Caco-2 (cell line): ENCODE results near the gene CRISPLD2. TPM values are rescaled to one million over a fixed set of nuclear protein-coding genes. Genes with fewer than 3 reads are reported as not detected.

ENCODE experiments used
- BruUV-seq: library from RNA; stranded (reverse); fragments of 400-500 nt; replicated peaks from 2 replicates; lab custom pipeline; 2021; lab: Mats Ljungman, UMichigan
- CTCF ChIA-PET: fragments of 300-600 bp; sonication (Branson Sonifier 250); formaldehyde crosslinking; loops from one replicate; lab custom pipeline; 2022; ENCODE audit warnings: antibody characterized with exemption; lab: Charles Lee
- POLR2A ChIA-PET: fragments of 300-600 bp; sonication (Branson Sonifier 250); formaldehyde crosslinking; loops from one replicate; lab custom pipeline; 2022; ENCODE audit warnings: antibody characterized with exemption; lab: Charles Lee
- DNase-seq, 2 experiments: peaks; one replicate each; pipeline versions ENCODE4 v3.0.0 to v3.0.0-alpha.2; 2020 to 2022
- H3K27me3 ChIP-seq: replicated peaks from 2 replicates; pipeline ENCODE4 v1.6.0; 2011; ENCODE audit warnings: low read length; ENCODE audit not compliant: control insufficient read depth, insufficient read depth
- H3K36me3 ChIP-seq: 2 replicates; pipeline ENCODE4 v1.5.1; 2011; ENCODE audit warnings: low read length; ENCODE audit not compliant: control insufficient read depth, insufficient read depth
- H3K4me1 ChIP-seq: fragments of 250-450 bp; sonication (Bioruptor Pico); 2 replicates; pipeline ENCODE4 v1.5.1; 2020; ENCODE audit warnings: mild to moderate bottlenecking
- H3K4me3 ChIP-seq: 2 replicates; pipeline ENCODE4 v1.5.1; 2011; ENCODE audit warnings: low read depth, mild to moderate bottlenecking, control low read depth, low read length
- H3K9me3 ChIP-seq: fragments of 250-450 bp; sonication (Bioruptor Pico); 2 replicates; pipeline ENCODE4 v1.5.1; 2020; ENCODE audit warnings: mild to moderate bottlenecking, moderate library complexity
- H3K27ac Mint-ChIP-seq: one replicate; pipeline ENCODE4 v1.8.0; 2022; ENCODE audit warnings: mixed read lengths; ENCODE audit not compliant: unreplicated experiment
- H3K27me3 Mint-ChIP-seq: one replicate; pipeline ENCODE4 v1.8.0; 2022; ENCODE audit warnings: mixed read lengths; ENCODE audit not compliant: insufficient read depth, unreplicated experiment
- H3K36me3 Mint-ChIP-seq: one replicate; pipeline ENCODE4 v1.8.0; 2022; ENCODE audit warnings: mild to moderate bottlenecking, mixed read lengths; ENCODE audit not compliant: insufficient read depth, unreplicated experiment
- H3K4me1 Mint-ChIP-seq: one replicate; pipeline ENCODE4 v1.8.0; 2022; ENCODE audit warnings: low read depth, mixed read lengths; ENCODE audit not compliant: unreplicated experiment
- H3K4me3 Mint-ChIP-seq: one replicate; pipeline ENCODE4 v1.8.0; 2022; ENCODE audit warnings: mild to moderate bottlenecking, moderate library complexity, mixed read lengths; ENCODE audit not compliant: unreplicated experiment
- H3K9me3 Mint-ChIP-seq: one replicate; pipeline ENCODE4 v1.8.0; 2022; ENCODE audit warnings: mixed read lengths; ENCODE audit not compliant: unreplicated experiment
- intact Hi-C: fragments of 100-400 bp; cut with micrococcal nuclease; formaldehyde crosslinking; loops from one replicate; pipeline ENCODE4 v1.10.0; 2022; ENCODE audit not compliant: unreplicated experiment
- total RNA-seq: library from RNA; stranded (reverse); gene quantifications from 2 replicates; pipeline ENCODE4 v1.2.3, GENCODE V29; 2022
- TF ChIP-seq, protein P1 (sequence below), 2 experiments: fragments of 200-600 bp in 1 of 2; IDR thresholded peaks; 1 replicate in 1 of 2; 2 replicates in 1 of 2; pipeline versions ENCODE4 v1.5.1 to v1.8.0; 2011 to 2022; ENCODE audit warnings: antibody characterized with exemption in 1 of 2, control low read depth in 1 of 2, inconsistent platforms in 1 of 2, low read depth in 1 of 2, low read length in 1 of 2, mild to moderate bottlenecking in 1 of 2, moderate library complexity in 1 of 2; ENCODE audit not compliant: insufficient read depth in 1 of 2, severe bottlenecking in 1 of 2, unreplicated experiment in 1 of 2

The CRISPLD2 gene
- total RNA-seq, 1 experiment from 2014 or later: 4.0 TPM

DNA sequence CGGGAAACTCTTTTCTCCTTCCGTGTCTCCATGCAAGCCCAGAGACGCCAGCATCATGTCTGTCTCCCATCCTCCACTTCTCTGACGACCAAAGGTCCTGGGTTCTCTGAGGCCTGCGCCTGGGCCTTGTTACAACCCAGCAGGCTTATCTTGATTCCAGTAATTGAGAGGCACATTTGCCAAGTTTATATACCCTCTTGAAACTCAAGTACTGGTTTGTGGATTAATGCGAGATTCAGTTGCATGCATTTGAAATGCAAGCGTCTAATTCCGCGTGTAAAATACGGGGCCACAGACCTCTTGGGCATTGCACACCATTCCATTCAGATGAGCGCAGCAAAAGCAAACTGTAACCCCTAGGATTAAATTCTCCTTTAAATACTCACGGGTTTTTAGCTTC is 28.7 kb upstream of the CRISPLD2 start:
- intact Hi-C loops: no loop called here
- H3K9me3 ChIP-seq: no peaks in the 10 kb centered on the region
- BruUV-seq: no TSS peak
- ChIA-PET POLR2A (no interaction called here), CTCF (no interaction called here)
- H3K4me1 ChIP-seq: no peaks in the 10 kb centered on the region
- DNase-seq: no peak
- no peaks in the 10 kb centered on the region for H3K4me1 Mint-ChIP-seq
- H3K4me3 ChIP-seq: no peak overlapping the region
- TF ChIP-seq, protein P1, sequence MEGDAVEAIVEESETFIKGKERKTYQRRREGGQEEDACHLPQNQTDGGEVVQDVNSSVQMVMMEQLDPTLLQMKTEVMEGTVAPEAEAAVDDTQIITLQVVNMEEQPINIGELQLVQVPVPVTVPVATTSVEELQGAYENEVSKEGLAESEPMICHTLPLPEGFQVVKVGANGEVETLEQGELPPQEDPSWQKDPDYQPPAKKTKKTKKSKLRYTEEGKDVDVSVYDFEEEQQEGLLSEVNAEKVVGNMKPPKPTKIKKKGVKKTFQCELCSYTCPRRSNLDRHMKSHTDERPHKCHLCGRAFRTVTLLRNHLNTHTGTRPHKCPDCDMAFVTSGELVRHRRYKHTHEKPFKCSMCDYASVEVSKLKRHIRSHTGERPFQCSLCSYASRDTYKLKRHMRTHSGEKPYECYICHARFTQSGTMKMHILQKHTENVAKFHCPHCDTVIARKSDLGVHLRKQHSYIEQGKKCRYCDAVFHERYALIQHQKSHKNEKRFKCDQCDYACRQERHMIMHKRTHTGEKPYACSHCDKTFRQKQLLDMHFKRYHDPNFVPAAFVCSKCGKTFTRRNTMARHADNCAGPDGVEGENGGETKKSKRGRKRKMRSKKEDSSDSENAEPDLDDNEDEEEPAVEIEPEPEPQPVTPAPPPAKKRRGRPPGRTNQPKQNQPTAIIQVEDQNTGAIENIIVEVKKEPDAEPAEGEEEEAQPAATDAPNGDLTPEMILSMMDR (IDR thresholded peaks at IDR 0.05; ENCODE audit: insufficient read depth in 1 of 2, low read depth in 1 of 2, low read length in 1 of 2, severe bottlenecking in 1 of 2, unreplicated experiment in 1 of 2): no peak
- H3K36me3 Mint-ChIP-seq: no peaks in the 10 kb centered on the region
- H3K27me3 Mint-ChIP-seq: no peaks in the 10 kb centered on the region
- H3K4me3 Mint-ChIP-seq: no peak overlapping the region
- H3K9me3 Mint-ChIP-seq: no peaks in the 10 kb centered on the region
- no peaks in the 10 kb centered on the region for H3K27me3 ChIP-seq
- H3K27ac Mint-ChIP-seq: no peak overlapping the region
- no peaks in the 10 kb centered on the region for H3K36me3 ChIP-seq

DNA sequence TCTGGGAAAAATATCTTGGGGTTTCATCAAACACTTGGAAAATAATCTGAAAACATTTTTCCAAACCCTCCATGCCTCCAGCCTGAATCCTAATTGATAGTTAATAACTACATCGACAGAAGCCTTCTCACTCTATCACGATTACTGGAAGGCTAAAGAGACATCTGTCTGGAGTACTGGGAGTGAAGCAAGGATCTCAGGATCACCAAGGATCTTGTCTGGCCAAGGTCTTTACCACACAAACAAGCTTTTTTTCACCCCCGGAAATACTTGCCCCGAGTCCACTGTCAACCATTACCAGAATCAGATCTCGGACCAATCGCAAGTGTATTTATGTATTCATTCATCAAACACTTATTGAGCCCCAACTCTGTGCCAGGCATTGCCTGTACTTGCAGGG is 28.3 kb upstream of the CRISPLD2 start:
- Mint-ChIP-seq H3K27ac (no peak overlapping the region), H3K36me3 (no peaks in the 10 kb centered on the region), H3K27me3 (no peaks in the 10 kb centered on the region), H3K4me1 (no peaks in the 10 kb centered on the region), H3K9me3 (no peaks in the 10 kb centered on the region), H3K4me3 (no peak overlapping the region)
- Histone ChIP-seq H3K9me3 (no peaks in the 10 kb centered on the region), H3K36me3 (no peaks in the 10 kb centered on the region), H3K4me1 (no peaks in the 10 kb centered on the region), H3K4me3 (no peak overlapping the region), H3K27me3 (no peaks in the 10 kb centered on the region)
- DNase-seq: no peak
- CTCF ChIA-PET: no interaction called here
- BruUV-seq: no TSS peak
- TF ChIP-seq, protein P1 (IDR thresholded peaks at IDR 0.05; ENCODE audit: insufficient read depth in 1 of 2, low read depth in 1 of 2, low read length in 1 of 2, severe bottlenecking in 1 of 2, unreplicated experiment in 1 of 2): no peak
- intact Hi-C loops: no loop called here
- POLR2A ChIA-PET: no interaction called here

DNA sequence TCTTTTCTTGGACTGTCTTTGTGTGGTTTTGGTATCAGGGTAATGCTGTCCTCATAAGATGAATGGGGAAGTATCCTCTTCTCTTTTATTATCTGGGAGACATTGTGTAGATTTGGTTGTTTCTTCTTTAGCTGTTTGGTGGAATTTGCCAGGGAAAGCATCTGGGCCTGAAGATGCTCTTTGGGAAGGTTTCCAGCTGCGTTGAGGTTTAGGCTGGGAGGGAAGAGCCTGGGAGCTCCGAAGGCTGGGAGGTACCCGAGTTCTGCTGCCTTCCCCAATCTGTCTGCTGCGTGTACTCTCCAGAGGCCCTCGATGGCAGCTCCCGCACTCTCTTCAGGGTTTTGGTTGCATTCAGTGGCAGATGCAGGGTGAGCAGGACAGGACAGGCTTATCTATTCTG is 25.6 kb upstream of the CRISPLD2 start:
- DNase-seq: no peak
- no peaks in the 10 kb centered on the region for H3K9me3 ChIP-seq
- Mint-ChIP-seq H3K36me3 (no peaks in the 10 kb centered on the region), H3K27me3 (no peaks in the 10 kb centered on the region), H3K27ac (no peak overlapping the region), H3K9me3 (no peaks in the 10 kb centered on the region), H3K4me3 (no peak overlapping the region), H3K4me1 (no peaks in the 10 kb centered on the region)
- CTCF ChIA-PET: no interaction called here
- BruUV-seq: no TSS peak
- TF ChIP-seq, protein P1 (IDR thresholded peaks at IDR 0.05; ENCODE audit: insufficient read depth in 1 of 2, low read depth in 1 of 2, low read length in 1 of 2, severe bottlenecking in 1 of 2, unreplicated experiment in 1 of 2): no peak
- H3K27me3 ChIP-seq: no peaks in the 10 kb centered on the region
- no peaks in the 10 kb centered on the region for H3K36me3 ChIP-seq
- POLR2A ChIA-PET: no interaction called here
- no peak overlapping the region for H3K4me3 ChIP-seq
- H3K4me1 ChIP-seq: no peaks in the 10 kb centered on the region
- intact Hi-C loops: no loop called here
